Activated T-helper 9 cell treated with anti-CD3 and anti-CD28 coated beads, Interleukin-2, amount 50 U/mL, for 16 hours (primary cell): ENCODE results near the gene ATP5ME.
"Not testable (repeated sequence)": the region's sequence is repeated elsewhere in the genome, so short reads cannot be mapped to it uniquely, and the experiment has no call there.

Experiments
- DNase-seq: peaks from one replicate; pipeline ENCODE4 v3.0.0-alpha.2; 2020; ENCODE audit warnings: low read depth

The ATP5ME gene

DNA sequence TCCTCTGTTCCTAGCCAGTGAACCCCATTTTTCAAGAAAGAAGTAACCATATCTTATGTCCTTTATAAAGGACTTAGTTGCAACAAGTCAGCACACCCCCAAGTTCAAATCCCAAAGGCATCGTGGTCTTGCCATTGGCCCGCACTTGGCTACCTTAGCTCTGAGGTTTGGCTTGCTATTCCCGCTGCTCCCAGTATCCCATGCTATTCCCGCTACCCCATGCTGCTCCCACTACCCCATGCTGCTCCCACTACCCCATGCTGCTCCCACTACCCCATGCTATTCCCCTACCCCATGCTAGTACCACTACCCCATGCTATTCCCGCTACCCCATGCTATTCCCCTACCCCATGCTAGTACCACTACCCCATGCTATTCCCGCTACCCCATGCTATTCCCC lies 5.9 kb downstream of the ATP5ME start:
- DNase-seq, result not testable (repeated sequence)

DNA sequence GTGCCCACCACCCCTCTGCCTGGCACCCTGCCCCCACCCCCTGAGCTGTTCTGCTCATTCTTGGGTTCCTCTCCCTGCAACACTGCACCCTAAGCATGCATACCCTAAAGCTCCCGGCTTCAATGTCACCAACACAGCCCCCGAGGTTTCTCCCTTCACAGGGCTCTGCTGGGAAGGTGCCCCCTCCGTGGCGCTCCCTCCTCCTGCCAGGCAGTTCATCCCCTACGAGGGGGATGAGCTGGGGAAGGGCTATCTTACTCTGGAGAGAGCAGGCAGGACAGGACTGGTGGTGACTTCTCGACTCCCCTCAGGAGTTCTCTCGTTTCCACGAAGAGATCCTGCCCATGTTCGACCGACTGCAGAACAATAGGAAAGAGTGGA lies 6.5 kb downstream of the ATP5ME start:
- DNase-seq, result no peak

DNA sequence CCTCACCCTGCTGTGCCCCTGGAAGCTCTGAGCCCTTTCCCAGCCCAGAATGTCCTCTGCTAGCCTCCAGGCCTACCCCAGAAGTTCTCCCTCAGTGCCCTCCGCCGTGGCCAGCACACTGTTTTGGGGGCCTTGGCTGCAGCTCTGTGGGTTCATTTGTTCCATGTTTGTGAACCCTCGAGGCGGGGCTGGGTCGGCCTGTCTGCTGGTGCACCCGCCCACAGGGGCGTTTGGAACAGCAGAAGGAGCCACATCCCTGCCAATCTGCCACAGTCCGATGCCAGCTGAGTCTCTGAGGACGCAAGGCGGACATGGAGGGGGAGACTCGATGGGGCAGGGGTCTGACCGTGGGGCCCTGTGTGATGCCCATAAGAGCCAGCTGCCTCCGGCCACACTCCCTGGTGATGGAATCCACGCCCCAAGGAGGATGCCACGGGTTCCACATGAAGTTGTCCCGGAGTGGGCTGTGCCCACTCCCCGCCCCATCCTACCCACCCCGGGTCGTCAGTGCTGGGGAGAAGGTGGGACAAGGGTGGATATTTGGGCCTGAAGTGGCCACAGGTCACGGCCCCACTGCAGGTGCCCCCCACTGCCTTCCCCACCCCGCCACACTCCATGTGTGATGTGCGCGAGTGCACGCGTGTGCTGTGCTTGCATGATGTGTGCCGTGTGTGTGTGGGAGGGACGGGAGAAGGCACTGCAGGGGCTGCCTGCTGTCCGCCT lies 7.1 kb downstream of the ATP5ME start:
- no peak for DNase-seq

DNA sequence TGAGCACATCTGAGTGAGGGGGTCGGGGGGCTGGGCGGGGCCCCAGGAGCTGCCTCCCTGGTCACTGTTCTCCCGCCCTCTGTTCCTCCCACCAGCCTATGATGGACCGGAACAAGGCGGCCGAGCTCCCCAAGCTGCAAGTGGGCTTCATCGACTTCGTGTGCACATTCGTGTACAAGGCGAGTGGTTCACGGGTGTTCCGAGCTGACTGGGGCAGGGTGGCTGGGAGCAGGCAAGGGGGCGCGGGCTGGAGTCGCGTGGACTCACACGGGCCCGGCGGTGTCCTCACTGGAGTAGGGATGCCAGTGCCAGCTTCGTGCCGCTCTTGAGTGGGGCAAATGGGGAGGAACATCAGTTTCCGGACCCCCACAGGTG lies 7.7 kb downstream of the ATP5ME start:
- no peak for DNase-seq

DNA sequence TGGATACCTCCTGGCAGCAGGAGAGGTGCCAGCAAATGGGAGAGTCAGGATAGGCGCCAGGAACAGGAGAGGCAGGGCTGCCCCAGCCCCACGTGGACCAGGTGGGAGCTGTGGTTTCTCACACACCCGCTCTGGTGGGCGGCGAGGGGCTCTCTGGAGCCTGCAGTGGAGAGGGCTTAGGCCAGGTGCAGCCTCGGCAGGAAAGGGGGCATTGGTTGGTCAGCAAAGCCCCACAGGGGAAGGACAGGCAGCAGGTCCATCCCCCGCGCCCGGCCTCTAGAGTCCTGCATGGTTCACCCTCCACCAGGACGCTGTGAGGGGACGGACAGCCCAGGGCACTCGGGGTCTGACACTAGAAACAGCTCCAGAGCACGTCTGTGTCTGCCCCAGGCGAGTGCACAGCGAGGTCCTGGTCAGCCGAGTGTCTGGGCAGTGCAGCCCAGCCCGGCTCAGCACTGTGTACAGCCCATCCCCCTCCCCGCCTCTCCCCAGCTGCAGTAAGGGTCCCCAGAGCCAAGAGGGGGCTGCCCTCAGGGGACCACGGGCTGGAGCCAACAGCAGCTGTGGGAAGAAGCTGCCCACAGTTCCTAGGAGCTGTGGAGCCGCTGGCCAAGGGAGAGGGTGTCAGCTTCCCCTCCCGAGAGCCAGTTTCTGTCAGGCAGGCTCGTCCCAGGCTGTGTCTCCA lies 8.2 kb downstream of the ATP5ME start:
- DNase-seq, result no peak

DNA sequence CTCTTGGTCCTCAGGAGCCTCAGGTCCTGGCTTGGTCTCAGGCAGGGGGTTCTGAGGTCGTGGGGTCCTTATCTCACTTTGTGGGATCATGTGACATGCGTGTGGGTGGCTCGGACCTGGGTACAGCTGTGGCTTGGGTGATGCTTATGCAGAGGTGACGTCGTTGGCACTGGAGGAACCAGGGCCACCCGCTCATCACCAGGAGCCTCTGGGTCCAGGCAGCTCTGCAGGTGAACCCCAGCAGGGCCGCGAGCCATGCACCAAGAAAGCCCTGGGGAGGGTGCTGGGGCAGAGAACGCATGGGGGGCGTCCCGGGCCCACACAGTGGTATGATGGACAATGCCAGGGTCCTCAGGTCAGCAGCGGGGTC lies 8.7 kb downstream of the ATP5ME start:
- DNase-seq, result no peak

DNA sequence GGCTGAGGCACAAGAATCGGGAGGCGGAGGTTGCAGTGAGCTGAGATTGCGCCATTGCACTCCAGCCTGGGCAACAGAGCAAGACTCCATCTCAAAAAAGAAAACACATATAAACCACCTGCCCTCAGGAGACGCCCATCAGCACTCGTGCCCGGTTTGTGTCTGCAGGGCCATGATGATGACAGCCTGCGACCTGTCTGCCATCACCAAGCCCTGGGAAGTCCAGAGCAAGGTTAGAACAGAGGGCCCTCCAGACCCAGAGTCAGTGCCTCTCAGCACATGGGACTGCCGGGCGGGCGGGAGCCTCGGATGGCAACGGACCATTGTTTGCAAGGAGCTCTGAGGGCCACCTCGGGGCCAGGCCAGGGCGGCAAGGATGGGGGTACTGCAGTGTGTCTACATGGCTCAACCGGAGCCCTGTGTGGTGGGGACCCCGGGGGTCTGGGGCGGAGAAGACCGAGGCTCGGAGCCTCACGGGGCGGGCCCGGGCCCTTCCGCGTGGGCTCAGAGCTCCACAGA lies 9.3 kb downstream of the ATP5ME start:
- no peak for DNase-seq

DNA sequence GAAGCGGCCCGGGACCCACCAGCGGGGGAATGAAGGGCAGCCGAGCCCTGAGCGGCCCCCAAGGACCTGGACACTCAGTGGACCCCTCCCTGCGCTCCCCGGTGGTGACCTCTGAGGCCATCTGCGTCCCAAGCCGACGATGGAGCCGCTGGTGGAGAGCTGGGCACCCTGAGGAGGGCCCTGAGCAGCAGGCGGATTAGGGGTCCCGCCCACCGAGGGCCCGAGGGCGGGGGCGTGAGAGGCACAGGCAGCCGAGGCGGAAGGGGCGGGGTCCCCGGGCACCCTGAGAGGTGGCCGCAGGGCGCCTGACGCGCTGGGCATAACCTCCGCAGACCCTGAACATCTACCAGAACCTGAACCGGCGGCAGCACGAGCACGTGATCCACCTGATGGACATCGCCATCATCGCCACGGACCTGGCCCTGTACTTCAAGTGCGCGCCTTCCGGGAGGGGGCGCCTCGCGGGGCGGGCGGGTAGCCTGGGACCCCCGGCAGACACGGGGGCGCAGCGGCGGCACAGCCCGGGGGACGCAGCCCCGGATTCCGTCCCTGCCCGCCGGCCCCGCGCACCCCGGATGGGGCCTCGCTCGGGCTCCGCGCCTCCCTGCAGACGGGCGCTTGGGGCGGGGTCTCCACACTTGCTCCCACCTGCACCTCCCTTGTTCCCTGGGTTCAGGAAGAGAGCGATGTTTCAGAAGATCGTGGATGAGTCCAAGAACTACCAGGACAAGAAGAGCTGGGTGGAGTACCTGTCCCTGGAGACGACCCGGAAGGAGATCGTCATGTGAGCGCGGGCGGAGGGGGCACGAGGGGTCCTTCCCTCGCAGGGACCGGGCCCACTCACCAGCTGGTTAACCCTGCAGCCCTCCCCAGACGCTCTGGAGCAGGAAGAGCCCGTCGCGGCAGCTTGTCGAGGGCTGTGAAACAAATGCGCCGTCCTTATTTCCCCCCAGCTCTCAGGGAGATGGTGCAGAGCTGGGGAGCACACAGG lies 10.3 kb downstream of the ATP5ME start:
- peak; percentile 67 for DNase-seq

DNA sequence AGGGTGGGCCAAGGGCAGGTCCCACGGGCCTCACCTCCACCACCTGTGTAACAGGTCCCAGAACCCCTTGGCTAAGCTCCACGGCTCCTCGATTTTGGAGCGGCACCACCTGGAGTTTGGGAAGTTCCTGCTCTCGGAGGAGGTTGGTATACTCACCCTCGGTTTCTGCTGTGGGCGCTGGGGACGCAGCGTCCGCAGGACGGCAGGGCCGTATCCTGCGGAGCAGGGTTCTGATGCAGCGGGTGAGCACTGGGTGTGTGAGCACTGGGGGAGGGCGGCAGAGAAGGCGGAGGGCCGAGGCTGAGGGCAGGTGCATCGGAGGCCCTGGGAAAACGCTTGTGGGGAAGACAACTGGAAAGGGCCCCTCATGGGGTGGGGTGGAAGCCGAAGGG lies 11.0 kb downstream of the ATP5ME start:
- no peak for DNase-seq

DNA sequence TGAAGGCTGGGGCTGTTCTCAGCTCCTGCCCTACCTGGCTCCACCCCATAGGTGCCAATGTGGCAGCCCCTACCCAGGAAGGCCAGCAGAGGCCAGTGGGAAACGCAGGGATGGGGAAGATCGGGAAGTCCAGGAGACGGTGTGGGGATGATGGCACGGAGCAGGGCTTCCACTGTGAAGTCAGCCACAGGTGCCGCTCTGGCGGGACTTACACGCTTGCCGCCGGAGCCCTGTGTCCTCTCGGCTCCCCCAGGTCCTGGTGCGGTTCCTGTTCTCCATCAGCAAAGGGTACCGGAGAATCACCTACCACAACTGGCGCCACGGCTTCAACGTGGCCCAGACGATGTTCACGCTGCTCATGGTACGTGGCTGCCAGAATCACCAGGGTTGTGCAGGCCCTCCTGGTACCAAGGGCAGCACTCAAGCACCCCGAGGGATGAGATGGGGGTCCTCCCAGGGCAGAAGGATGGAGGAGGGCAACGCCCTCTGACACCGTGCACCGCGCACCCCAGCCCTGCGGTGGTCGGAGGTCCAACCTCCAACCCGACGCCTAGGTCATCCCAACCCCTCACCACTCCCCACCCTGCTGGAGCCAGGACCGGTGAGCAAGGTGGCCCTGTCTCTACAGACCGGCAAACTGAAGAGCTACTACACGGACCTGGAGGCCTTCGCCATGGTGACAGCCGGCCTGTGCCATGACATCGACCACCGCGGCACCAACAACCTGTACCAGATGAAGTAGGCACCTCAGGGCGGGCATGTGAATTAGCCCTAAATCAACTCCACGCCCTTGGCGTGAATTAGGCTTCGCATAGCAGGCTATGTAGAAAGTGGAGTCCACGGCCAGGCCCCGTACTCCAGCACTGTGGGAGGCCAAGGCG lies 12.0 kb downstream of the ATP5ME start:
- DNase-seq, result no peak

DNA sequence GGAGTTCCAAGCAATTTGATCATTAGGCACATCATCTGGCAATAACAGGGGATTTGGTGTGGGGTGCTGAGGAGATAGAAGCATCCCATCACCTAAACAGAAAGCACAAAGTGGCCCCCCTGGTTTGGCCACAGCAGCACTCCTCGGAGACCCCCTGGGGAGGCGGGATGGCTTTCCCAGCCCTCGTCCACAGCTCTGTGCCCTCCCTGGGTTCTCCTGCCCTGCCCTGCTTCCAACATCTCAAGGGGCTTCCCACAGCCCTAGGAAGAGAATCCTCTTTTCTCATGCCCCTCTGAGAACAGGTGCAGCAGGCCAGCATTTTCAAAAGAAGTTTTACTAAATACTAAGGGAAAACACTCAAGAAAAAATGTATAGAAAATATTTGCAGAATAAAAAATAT lies 12.8 kb downstream of the ATP5ME start:
- no peak for DNase-seq

DNA sequence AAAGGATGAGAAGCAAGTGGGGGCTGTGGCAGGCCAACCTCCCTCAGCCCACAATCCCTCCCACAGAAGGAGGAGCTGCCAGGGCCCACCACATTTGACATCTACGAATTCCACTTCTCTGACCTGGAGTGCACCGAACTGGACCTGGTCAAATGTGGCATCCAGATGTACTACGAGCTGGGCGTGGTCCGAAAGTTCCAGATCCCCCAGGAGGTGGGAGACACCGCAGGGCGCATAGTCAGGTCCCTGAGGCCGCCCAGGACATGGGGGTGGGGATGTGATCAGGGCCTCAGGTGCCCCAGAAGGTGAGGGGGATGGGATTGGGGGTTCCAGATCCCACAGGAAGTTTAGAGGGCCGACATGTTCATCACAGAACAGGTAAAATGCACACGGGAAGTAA lies 13.7 kb downstream of the ATP5ME start:
- DNase-seq, result no peak

DNA sequence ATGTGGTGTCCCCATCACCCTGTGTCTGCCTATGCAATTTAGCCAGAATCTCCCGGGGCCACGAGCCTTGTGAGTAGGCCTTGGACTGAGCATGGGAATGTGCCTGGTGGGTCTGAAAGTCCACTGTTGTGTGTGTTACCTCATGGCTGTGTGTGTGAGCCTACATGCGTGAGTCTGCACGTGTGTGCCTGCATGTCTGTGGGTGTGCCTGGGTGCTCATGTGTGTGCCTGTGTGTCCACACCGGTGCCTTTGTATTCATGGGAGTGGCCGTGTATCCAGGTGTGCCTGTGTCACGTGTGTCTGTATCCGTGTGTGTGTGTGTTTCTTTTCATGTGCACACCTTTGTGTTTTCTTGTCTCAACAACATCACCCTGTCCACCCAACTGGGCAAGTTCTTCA lies 14.2 kb downstream of the ATP5ME start:
- DNase-seq, result no peak

DNA sequence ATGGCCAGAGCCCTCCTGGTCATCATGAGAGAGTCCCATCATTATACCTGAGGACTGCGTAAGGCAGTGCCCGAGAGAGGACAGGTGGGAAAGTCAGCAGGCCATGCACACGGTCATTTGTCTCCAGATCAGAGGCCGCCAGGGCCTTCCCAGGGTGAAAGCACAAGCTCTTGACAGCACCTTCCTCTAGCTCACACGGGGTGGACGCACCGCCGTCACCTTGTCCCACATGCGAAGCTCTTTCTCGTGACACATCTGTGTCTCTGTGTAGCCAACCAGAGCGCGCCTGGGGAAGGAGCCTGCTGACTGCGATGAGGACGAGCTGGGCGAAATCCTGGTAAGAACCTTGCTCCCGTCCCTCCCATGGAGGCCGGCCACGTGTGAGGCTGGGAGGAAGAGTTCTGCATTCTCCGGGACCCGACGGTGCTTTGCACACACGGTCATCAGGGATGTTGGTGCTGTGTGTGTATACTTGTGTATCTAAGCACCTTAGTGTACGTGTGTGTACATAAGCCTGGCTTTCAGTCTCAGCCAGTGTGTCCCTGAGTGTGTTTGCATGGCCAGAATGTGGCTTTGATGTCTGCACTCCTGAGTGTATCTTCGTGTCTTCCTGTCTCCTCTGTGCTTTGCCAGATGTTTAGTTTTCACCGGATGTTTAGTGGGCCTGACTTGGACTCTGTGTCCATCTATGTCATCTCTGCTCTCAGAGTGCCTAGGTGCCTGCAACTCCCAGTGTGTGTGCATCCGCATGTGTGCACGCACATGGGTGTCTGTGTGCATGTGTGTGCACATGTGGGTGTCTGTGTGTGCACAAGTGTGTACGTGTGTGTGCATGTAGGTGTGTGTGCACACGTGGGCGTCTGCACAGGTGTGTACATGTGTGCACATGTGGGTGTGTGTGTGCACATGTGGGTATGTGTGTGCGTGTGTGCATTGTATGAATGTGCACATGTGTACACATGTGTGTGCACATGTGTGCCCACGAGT lies 15.1 kb downstream of the ATP5ME start:
- DNase-seq, result no peak

DNA sequence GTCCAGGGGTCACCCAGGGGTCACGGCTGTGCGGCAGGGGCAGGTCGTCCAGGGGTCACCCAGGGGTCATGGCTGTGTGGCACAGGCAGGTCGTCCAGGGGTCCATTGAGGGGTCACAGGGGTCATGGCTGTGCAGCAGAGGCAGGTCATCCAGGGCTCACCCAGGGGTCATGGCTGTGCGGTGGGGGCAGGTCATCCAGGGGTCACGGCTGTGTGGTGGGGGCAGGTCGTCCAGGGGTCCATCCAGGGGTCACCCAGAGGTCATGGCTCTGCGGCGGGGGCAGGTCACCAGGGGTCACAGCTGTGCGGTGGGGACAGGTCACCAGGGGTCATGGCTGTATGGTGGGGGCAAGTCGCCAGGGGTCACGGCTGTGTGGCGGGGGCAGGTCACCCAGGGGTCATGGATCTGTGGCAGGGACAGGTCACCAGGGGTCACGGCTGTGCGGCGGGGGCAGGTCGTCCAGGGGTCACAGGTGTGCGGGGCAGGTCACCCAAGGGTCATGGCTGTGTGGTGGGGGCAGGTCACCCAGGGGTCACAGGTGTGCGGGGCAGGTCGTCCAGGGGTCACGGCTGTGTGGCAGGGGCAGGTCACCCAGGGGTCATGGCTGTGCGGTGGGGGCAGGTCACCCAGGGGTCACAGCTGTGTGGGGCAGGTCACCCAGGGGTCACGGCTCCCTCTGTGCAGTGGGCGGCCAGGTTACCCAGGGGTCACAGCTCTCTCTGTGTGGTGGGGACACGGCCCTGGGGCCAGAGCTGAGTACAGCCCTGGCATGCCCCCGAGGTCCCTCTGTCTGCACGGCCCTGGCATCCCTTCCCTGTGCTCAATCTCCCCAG lies 16.0 kb downstream of the ATP5ME start:
- DNase-seq, result no peak

DNA sequence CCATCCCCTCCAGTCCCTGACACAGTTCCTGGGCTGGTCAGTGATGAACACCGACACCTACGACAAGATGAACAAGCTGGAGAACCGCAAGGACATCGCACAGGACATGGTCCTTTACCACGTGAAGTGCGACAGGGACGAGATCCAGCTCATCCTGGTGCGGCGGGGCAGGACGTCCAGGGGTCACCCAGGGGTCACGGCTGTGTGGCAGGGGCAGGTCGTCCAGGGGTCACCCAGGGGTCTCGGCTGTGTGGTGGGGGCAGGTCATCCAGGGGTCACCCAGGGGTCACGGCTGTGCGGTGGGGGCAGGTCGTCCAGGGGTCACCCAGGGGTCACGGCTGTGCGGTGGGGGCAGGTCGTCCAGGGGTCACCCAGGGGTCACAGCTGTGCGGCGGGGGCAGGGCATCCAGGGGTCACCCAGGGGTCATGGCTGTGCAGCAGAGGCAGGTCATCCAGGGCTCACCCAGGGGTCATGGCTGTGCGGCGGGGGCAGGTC lies 16.7 kb downstream of the ATP5ME start:
- no peak for DNase-seq

DNA sequence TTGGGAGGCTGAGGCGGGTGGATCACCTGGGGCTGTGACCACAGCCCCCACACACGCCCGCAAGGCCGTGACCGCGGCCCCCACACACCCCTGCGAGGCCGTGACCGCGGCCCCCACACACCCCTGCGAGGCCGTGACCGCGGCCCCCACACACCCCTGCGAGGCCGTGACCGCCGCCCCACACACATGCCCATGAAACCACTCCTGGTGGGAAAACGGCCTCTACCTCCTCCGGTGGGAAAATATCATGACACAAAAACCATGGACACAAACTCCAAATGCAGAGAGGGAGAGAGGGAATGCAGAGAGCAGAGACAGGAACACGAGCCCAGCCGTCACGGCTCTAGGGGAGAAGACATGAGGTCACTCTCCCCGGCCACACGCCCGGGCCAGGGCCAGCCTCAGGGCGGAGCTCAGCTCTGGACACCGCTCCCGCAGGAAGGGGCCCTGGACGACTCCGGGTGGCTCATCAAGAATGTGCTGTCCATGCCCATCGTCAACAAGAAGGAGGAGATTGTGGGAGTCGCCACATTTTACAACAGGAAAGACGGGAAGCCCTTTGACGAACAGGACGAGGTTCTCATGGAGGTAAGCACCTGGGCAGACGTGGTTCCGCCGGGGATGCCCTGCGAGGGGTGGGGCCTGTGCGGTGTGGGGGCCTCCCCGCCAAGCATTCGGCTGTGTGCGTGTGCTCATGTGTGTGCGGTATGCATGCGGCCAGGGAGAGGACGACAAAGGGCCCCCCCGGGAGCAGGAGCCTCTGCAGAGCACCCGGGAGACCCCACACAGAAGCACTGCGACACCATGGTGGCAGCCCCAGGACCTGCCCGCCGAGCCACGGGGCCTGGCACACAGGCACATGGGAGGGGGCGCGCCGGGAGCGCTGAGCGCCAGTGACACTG lies 17.4 kb downstream of the ATP5ME start:
- DNase-seq, result no peak

DNA sequence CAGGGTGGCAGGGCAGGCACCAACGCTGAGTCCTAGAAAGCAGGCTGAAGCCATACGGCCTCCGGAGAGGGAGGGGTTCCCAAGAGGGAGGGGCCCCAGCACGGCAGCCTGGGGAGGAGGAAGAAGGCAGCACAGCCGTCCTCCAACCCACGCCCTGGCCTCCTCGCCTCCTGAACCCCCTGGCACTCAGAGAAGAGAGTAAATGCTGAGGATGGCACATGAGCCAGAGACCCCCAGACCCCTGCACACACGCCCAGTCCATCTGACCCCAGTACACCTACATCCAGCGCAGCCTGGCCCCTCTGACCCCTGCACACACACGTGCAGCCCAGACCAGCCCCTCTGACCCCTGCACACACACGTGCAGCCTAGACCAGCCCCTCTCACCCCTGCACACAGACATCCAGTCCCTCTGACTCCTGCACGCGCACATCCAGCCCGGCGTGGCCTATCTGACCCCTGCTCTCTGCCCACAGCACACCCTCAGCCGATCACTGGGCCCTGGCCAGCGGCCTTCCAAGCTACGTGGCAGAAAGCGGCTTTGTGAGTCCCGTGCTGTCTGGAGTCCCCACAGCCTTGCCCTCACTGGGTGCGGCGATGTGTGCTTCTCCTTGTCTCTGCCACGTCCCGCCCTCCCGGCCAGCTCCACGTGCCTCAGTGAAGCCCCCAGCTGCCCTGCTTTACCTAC lies 18.5 kb downstream of the ATP5ME start:
- no peak for DNase-seq
